Prostate gland (tissue), 2 donors: ENCODE data around the gene SH3PXD2A.

Experiments used
- CTCF ChIP-seq, 4 experiments: fragments of 200-600 bp in 2 of 4; fragments of 450-650 bp in 2 of 4; sonication (generic) in 2 of 4; IDR thresholded peaks; 1 replicate in 3 of 4; 2 replicates in 1 of 4; pipeline ENCODE4 v1.5.1; 2016 to 2019; ENCODE audit warnings: antibody characterized with exemption in 4 of 4, mild to moderate bottlenecking in 2 of 4, moderate library complexity in 2 of 4
- POLR2A ChIP-seq: fragments of 450-650 bp; IDR thresholded peaks from one replicate; pipeline ENCODE4 v1.6.1; 2016; ENCODE audit warnings: antibody characterized with exemption, mild to moderate bottlenecking

- TF ChIP-seq CTCF (IDR thresholded peaks at IDR 0.05) (no peak), POLR2A (no peak)
Measured at GRCh38 chr10:103850572-103850895, 4.8 kb downstream of the SH3PXD2A start.
